GM23338 (cell line): ENCODE results near the gene LRRN4.

Experiments used
- CREB1 ChIP-seq: fragments of 250-450 bp; sonication (Bioruptor Pico); IDR thresholded peaks from 2 replicates; pipeline ENCODE4 v1.5.0; 2020; ENCODE audit warnings: low read depth, mild to moderate bottlenecking, moderate library complexity
- EZH2 ChIP-seq: fragments of 200-600 bp; sonication (generic); IDR thresholded peaks from one replicate; pipeline ENCODE4 v1.8.0; 2017; ENCODE audit warnings: antibody characterized with exemption, mild to moderate bottlenecking, low read depth; ENCODE audit not compliant: unreplicated experiment
- EZH2phosphoT487 ChIP-seq: fragments of 200-600 bp; sonication (generic); IDR thresholded peaks from one replicate; pipeline ENCODE4 v1.8.1; 2018; ENCODE audit warnings: antibody characterized with exemption; ENCODE audit not compliant: unreplicated experiment
- JUNB ChIP-seq: IDR thresholded peaks from one replicate; pipeline ENCODE4 v1.6.1; 2016; ENCODE audit warnings: antibody characterized with exemption; ENCODE audit not compliant: unreplicated experiment
- NANOG ChIP-seq: IDR thresholded peaks from 2 replicates; pipeline ENCODE4 v1.6.1; 2016; ENCODE audit warnings: antibody characterized with exemption, borderline replicate concordance
- POLR2AphosphoS5 ChIP-seq: IDR thresholded peaks from 2 replicates; pipeline ENCODE4 v1.6.1; 2016; ENCODE audit warnings: antibody characterized with exemption, low read depth
- ZNF114 ChIP-seq: fragments of 250-450 bp; sonication (Bioruptor Pico); IDR thresholded peaks from 2 replicates; pipeline ENCODE4 v1.5.0; 2020; ENCODE audit warnings: mild to moderate bottlenecking, moderate library complexity
- TF ChIP-seq, protein P1 (sequence below), 2 experiments: fragments of 200-600 bp in 1 of 2; sonication (generic) in 1 of 2; conservative IDR thresholded peaks; 2 replicates each; pipeline versions ENCODE4 v1.5.1 to v1.6.1; 2016 to 2017; ENCODE audit warnings: antibody characterized with exemption in 2 of 2, low read depth in 2 of 2, mild to moderate bottlenecking in 2 of 2, moderate library complexity in 1 of 2
- TF ChIP-seq, protein P2 (sequence below): IDR thresholded peaks from one replicate; pipeline ENCODE4 v1.6.1; 2018; ENCODE audit warnings: antibody characterized with exemption; ENCODE audit not compliant: unreplicated experiment
- TF ChIP-seq, protein P3 (sequence below): fragments of 250-450 bp; sonication (Bioruptor Pico); IDR thresholded peaks from 2 replicates; pipeline ENCODE4 v1.5.0; 2020; ENCODE audit warnings: mild to moderate bottlenecking, moderate library complexity

DNA sequence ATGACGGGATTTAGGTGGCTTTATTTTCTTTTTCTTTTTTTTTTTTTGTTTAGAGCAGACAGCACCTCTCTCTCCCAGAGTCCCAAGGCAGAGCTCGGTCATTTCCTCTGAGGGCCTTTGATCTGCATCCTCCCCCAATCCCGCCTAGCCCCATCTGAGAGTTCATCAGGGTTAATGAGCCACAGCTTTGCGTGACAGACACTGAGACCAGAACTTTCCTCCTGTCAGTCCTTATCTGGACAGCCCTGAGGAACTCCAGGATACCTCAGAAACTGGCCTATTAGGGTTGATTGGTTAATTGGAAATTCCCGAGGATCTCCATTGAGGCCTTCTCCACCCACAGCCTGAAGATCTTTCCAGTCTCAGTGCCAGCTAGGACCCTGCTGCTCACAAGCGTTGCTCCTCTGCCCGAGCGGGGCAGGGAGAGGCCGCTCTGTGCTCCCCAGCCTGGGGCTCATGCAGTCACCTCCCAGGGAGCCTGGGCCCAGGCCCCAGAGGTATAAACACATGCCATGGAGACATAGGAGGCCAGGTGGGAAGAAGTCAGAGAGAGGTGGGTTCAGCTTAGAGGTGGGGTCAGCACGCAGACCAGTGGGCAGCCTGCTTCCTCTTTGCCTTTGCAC lies 1.4 kb upstream of the LRRN4 start:
- TF ChIP-seq, protein P1, sequence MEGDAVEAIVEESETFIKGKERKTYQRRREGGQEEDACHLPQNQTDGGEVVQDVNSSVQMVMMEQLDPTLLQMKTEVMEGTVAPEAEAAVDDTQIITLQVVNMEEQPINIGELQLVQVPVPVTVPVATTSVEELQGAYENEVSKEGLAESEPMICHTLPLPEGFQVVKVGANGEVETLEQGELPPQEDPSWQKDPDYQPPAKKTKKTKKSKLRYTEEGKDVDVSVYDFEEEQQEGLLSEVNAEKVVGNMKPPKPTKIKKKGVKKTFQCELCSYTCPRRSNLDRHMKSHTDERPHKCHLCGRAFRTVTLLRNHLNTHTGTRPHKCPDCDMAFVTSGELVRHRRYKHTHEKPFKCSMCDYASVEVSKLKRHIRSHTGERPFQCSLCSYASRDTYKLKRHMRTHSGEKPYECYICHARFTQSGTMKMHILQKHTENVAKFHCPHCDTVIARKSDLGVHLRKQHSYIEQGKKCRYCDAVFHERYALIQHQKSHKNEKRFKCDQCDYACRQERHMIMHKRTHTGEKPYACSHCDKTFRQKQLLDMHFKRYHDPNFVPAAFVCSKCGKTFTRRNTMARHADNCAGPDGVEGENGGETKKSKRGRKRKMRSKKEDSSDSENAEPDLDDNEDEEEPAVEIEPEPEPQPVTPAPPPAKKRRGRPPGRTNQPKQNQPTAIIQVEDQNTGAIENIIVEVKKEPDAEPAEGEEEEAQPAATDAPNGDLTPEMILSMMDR (conservative IDR thresholded peaks at IDR 0.05; ENCODE audit: low read depth in 2 of 2): no peak
- no peak for TF ChIP-seq EZH2phosphoT487
- TF ChIP-seq NANOG: no peak
- TF ChIP-seq, protein P2, sequence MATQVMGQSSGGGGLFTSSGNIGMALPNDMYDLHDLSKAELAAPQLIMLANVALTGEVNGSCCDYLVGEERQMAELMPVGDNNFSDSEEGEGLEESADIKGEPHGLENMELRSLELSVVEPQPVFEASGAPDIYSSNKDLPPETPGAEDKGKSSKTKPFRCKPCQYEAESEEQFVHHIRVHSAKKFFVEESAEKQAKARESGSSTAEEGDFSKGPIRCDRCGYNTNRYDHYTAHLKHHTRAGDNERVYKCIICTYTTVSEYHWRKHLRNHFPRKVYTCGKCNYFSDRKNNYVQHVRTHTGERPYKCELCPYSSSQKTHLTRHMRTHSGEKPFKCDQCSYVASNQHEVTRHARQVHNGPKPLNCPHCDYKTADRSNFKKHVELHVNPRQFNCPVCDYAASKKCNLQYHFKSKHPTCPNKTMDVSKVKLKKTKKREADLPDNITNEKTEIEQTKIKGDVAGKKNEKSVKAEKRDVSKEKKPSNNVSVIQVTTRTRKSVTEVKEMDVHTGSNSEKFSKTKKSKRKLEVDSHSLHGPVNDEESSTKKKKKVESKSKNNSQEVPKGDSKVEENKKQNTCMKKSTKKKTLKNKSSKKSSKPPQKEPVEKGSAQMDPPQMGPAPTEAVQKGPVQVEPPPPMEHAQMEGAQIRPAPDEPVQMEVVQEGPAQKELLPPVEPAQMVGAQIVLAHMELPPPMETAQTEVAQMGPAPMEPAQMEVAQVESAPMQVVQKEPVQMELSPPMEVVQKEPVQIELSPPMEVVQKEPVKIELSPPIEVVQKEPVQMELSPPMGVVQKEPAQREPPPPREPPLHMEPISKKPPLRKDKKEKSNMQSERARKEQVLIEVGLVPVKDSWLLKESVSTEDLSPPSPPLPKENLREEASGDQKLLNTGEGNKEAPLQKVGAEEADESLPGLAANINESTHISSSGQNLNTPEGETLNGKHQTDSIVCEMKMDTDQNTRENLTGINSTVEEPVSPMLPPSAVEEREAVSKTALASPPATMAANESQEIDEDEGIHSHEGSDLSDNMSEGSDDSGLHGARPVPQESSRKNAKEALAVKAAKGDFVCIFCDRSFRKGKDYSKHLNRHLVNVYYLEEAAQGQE: no peak
- no peak for TF ChIP-seq CREB1 (CRISPR knock-in tag)
- no peak for TF ChIP-seq EZH2
- TF ChIP-seq JUNB: no peak
- TF ChIP-seq ZNF114: no peak
- TF ChIP-seq POLR2AphosphoS5: no peak
- TF ChIP-seq, protein P3, sequence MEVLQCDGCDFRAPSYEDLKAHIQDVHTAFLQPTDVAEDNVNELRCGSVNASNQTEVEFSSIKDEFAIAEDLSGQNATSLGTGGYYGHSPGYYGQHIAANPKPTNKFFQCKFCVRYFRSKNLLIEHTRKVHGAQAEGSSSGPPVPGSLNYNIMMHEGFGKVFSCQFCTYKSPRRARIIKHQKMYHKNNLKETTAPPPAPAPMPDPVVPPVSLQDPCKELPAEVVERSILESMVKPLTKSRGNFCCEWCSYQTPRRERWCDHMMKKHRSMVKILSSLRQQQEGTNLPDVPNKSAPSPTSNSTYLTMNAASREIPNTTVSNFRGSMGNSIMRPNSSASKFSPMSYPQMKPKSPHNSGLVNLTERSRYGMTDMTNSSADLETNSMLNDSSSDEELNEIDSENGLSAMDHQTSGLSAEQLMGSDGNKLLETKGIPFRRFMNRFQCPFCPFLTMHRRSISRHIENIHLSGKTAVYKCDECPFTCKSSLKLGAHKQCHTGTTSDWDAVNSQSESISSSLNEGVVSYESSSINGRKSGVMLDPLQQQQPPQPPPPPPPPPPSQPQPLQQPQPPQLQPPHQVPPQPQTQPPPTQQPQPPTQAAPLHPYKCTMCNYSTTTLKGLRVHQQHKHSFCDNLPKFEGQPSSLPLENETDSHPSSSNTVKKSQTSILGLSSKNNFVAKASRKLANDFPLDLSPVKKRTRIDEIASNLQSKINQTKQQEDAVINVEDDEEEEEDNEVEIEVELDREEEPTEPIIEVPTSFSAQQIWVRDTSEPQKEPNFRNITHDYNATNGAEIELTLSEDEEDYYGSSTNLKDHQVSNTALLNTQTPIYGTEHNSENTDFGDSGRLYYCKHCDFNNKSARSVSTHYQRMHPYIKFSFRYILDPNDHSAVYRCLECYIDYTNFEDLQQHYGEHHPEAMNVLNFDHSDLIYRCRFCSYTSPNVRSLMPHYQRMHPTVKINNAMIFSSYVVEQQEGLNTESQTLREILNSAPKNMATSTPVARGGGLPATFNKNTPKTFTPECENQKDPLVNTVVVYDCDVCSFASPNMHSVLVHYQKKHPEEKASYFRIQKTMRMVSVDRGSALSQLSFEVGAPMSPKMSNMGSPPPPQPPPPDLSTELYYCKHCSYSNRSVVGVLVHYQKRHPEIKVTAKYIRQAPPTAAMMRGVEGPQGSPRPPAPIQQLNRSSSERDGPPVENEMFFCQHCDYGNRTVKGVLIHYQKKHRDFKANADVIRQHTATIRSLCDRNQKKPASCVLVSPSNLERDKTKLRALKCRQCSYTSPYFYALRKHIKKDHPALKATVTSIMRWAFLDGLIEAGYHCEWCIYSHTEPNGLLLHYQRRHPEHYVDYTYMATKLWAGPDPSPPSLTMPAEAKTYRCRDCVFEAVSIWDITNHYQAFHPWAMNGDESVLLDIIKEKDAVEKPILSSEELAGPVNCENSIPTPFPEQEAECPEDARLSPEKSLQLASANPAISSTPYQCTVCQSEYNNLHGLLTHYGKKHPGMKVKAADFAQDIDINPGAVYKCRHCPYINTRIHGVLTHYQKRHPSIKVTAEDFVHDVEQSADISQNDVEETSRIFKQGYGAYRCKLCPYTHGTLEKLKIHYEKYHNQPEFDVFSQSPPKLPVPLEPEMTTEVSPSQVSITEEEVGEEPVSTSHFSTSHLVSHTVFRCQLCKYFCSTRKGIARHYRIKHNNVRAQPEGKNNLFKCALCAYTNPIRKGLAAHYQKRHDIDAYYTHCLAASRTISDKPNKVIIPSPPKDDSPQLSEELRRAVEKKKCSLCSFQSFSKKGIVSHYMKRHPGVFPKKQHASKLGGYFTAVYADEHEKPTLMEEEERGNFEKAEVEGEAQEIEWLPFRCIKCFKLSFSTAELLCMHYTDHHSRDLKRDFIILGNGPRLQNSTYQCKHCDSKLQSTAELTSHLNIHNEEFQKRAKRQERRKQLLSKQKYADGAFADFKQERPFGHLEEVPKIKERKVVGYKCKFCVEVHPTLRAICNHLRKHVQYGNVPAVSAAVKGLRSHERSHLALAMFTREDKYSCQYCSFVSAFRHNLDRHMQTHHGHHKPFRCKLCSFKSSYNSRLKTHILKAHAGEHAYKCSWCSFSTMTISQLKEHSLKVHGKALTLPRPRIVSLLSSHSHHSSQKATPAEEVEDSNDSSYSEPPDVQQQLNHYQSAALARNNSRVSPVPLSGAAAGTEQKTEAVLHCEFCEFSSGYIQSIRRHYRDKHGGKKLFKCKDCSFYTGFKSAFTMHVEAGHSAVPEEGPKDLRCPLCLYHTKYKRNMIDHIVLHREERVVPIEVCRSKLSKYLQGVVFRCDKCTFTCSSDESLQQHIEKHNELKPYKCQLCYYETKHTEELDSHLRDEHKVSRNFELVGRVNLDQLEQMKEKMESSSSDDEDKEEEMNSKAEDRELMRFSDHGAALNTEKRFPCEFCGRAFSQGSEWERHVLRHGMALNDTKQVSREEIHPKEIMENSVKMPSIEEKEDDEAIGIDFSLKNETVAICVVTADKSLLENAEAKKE (CRISPR knock-in tag): no peak
